RCC 7860 (cell line): ENCODE measurements around the gene OR5K4.
"Not testable (repeated sequence)": the region's sequence is repeated elsewhere in the genome, so short reads cannot be mapped to it uniquely, and the experiment has no call there.

Source experiments
- DNase-seq: peaks from one replicate; pipeline ENCODE4 v3.0.0-alpha.2; 2015; ENCODE audit warnings: low spot score
- FAIRE-seq: peaks from 2 replicates; lab custom pipeline; 2012; peaks lifted over from hg19 to GRCh38; lab: Jason Lieb, UNC

The OR5K4 gene

GRCh38 chr3:98367464-98368246 lies 14.0 kb downstream of the OR5K4 start:
- no peak for FAIRE-seq
- no peak for DNase-seq

- no peak for FAIRE-seq
- DNase-seq: no peak
Observed at GRCh38 chr3:98371186-98371585, 17.5 kb downstream of the OR5K4 start.

GRCh38 chr3:98371853-98372252 lies 18.2 kb downstream of the OR5K4 start:
- FAIRE-seq (no peak), DNase-seq (no peak)

GRCh38 chr3:98372445-98372844 lies 18.8 kb downstream of the OR5K4 start:
- no peak for DNase-seq
- no peak for FAIRE-seq

DNA sequence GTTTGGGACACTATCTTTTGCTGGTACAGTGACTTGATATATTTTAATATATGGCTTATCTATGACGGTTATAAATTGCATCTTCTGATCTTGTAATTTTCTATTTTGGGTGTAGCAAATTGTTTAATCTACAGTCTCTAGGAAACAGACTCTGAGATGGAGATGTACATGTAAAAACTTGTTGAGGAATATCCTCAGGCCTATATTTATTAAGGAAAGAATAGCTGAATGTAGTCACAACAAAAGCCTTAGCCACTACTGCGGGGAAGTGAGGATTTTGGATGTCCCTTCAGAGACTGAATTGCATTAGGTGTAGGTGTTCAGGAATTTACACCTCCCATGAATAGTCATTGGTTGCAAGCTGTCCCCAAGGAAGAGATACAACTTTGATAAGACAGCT lies 23.0 kb downstream of the OR5K4 start:
- no peak for FAIRE-seq
- DNase-seq: no peak

DNA sequence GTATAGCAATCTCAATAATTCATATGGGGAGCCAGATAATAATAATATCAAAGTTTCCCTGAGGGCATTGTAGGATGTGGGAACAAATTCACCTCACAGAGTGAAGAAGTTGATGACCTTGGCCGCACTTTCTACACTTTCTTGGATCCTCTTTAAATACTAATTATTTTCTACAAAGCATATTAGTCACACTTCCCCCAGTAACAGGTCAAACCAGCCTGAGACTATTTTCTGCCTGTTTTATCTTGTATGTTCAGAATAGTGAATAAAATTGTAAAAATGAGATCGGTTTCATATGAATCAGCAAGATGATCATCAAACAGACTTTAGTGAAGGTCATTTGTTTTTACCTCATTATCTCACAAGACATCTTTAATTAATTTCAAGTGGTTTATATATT lies 34.5 kb downstream of the OR5K4 start:
- FAIRE-seq (no peak), DNase-seq (no peak)

GRCh38 chr3:98390366-98390765 lies 36.7 kb downstream of the OR5K4 start, which contains the start of gene OR5K3:
Gene OR5K3, plus strand, starts transcription at chr3:98390666. Its CDS starts 0 bp downstream, at chr3:98390666.
- FAIRE-seq (no peak), DNase-seq (no peak)

DNA sequence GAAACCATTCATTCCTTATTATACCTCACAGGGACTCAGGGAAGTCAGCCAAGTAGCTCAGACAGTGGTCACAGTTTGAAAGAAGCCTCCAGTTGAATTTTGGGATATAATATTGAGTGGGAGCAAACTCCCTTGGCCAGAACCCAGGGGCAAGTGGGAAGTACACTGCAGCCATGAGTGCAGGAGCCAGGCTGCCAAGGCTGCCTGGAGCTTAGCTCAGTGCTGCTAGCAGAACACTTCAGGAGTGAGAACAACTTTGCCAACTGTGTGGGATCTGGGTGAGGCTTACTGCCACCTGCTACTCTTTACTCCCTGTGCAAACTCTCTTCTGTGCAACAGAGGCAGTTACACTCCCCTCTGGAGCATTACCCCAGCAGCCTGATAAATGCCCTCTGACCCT lies 41.4 kb downstream of the OR5K4 start:
- FAIRE-seq (no peak), DNase-seq (no peak)

DNA sequence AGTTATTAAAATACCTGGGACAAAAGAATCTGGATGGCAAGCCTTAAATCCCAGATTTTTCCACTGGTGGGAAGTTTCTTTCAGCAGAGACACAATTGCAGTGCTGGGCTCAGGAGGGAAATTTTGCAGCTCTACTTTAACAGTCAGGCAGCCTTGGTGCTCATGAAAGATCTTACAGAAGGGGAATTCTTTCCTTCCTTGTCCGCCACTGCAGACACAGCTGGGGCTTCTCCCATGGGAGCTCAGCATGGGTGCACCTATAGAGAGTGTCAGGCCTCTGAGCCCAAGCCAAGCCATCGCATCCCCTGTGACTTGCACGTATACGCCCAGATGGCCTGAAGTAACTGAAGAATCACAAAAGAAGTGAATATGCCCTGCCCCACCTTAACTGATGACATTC lies 42.8 kb downstream of the OR5K4 start:
- DNase-seq, FAIRE-seq: not testable (repeated sequence)

- FAIRE-seq: no peak
Observed at GRCh38 chr3:98398513-98398912, 44.9 kb downstream of the OR5K4 start.

DNA sequence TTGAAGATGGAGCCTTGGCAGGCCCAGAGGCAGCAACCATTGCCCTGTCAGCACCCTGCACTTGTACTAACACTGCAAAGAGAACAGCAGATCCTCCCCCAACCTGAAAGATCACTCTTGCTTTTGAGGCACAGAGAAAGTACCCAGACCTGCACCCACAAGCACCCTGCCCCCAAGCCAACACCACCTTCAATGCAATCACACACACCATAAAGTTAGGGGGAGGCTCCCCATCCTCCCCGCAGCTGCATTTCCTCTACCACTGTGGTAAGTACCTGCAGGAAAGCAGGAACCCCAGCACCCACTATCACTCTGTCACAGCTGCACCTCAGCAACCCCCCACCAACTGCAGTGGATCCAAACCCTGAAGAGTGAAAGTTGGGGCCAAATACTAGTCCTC lies 48.9 kb downstream of the OR5K4 start:
- no peak for DNase-seq
- no peak for FAIRE-seq

More at GRCh38 chr3:98398513-98398912, 44.9 kb downstream of the OR5K4 start:
- DNase-seq: no peak

- no peak for DNase-seq
Observed at GRCh38 chr3:98404010-98404409, 50.4 kb downstream of the OR5K4 start.

More at GRCh38 chr3:98404010-98404409, 50.4 kb downstream of the OR5K4 start:
- no peak for FAIRE-seq
